ENCODE results near the gene IBSP.

The IBSP gene

DNA sequence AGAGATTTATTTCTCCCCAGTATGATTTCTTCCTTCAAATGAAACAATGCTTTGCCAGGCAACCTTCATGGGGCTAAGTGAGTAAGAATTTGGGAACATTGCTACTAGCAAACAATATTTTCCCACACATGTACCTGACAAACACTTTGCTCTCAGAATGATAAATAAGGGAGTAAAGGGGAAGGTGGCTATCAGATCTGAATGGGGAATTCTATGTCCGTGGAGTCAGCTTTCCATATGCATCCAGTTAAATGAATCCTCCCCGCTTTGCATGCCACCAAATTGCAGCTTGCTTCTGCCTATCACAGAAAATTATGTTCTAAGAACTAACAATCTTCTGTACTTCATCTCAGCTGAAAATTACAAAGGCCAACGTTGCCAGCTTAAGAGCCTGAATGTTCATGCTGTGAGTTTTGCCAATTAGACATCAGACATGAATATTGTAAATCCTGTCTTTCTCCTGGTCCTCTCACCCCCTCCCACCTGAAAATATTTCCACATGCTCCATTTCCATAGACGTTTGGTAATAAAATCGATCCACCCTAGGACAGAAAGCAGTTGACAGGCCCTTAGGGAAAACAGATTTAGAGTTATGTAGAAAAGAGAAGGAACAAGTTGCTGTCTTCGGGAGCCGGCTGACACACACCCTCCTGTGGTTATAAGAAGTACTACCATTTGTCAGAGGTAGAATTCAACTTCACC, 39.7 kb downstream of the IBSP start:
- DNase-seq, result peak; percentile 59

- DNase-seq, result no peak
Observed at GRCh38 chr4:87839592-87839946, 40.2 kb downstream of the IBSP start.

DNA sequence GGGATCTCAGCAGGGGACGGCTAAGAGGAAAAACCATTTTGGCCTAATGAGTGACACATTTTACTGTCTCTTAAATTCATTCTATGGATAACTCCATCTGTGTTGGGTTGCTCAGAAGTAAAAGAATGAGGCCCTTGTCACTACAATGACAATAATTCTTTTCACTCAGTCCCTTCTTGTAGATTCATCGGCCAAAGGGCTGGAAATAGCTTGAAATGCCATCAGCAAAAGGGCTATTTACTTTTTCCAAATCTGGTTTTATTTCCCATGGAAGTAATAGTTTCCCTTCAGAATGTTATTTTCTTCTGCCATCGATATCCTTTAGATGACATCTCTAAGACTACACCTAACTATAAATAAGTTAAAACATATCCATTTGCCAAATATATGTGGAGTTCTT, 40.8 kb downstream of the IBSP start:
- peak; percentile 74 for DNase-seq

DNA sequence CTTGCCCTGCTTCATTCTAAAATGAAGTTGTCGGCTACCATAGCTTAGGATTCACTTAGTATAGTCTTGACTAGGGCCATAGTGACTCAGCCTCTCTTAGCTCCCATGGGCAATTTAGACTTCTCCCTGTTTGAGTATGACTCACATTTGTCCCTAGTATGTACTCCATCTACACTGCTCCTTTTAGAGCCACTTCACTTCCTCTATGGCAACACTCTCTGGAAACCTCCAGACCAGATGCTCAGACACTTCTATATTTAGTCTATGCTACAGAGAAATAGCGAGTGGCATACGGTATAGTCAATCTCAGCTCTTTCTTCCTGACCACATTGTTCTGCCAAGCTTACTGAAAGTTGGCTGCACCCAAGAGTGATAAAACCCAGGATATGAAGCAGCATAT, 44.6 kb downstream of the IBSP start:
- DNase-seq, result peak; percentile 54

DNA sequence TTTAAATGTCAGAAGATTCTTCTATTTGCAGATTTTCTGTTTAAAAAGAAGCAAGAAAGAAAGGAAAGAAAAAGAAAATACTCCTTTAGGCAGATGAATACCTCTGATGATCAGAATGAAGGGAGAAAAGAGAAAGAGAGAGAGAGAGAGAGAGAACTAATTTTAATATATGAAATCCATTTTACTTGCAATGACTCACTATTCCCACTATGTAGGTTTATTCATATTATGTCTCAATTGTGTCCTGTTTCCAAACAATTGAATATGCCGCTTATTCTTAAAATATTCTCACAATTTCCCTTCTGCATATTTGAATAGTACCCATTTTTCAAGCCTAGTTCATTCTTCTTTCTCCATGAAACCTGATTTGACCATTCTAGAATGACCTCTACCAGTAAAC, 45.1 kb downstream of the IBSP start:
- DNase-seq, result no peak

DNA sequence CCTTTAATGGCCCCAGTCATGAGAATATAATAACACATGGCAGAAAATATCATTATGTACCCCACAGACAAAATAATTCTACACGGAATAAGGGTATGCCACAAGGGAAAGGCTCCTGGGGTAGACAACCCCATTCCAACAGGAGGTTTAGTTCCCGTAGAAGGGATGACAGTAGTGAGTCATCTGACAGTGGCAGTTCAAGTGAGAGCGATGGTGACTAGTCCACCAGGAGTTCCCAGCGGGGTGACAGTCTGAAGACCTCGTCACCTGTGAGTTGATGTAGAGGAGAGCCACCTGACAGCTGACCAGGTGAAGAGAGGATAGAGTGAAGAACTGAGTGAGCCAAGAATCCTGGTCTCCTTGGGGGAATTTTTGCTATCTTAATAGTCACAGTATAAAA, 46.9 kb downstream of the IBSP start:
- no peak for DNase-seq

GRCh38 chr4:87848622-87849351, 49.4 kb downstream of the IBSP start:
- peak; percentile 75 for DNase-seq

DNA sequence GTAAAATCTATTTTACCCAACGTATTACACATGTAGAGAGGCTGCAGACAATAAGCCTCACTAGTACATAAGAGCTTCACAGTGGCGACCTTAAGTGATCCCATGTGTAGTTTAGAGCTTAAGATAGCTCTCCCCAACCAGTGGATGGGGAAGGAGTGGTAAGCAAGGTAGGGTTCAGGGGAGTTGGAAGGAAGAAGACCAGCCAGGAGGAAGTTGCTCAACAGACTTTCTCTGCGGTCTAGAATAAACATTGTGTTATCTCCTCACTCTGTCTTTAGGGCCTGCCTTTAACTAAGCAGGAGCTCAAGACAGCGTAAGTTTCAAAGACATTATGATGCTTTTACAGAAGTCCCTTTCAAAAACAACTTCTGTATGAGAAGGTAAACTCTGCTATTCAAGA, 50.3 kb downstream of the IBSP start:
- DNase-seq, result peak; percentile 22

DNA sequence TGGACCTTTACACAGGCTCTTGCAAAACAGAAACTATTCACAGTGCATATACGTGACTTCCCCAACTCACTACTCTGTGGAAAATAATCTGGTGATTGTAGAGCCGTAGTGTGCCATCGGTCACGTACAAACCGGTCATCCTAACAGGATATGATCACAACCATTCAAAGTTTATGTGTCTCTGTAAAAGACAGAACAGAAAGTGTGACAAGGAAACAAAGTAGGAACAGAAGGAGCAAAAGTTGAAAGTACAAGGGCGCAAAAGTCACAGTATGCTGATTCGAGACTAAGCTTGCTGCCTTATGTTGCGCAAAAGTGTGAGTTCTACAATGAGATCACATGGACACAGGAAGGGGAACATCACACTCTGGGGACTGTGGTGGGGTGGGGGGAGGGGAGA, 52.0 kb downstream of the IBSP start:
- DNase-seq, result peak; percentile 39

GRCh38 chr4:87851953-87852352, 52.6 kb downstream of the IBSP start:
- no peak for DNase-seq

- peak; percentile 83 for DNase-seq
Observed at GRCh38 chr4:87853108-87853507, 53.8 kb downstream of the IBSP start.

DNA sequence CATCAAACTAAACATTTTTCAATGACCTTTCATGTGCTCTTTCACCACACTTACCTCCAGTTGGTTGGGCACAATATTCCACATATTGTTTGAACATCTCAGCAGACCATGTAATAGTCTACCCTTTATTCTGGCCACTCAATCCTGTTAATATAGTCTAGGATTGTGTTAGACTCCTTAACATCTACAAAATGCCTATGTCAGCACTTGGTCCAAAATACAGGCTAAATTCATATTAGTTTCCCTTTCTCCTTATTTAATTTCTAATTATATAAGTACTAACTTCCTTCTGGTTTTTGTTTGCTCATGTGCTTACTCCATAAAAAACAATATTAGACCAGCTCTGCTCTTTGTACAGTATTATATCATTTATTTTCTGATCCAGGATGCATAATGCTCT, 54.5 kb downstream of the IBSP start:
- no peak for DNase-seq

DNA sequence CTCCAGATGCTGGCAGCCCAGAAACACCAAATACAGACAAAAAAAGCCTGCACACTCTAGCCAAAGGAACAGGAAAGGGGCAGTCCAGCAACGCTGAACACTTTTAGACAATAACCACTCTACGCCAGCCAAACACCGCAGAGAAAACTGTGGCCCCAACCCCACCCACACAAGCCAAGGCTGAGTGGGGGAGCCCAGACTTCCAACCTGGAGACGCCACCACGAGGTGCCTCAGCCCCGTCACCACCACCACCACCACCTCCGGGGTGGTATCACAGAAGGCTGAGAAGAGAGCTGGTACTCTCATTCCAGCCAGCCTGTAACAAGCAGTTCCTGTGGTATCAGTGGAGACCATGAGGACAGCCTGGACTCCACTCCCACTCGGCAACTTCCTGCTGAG, 56.2 kb downstream of the IBSP start:
- no peak for DNase-seq

DNA sequence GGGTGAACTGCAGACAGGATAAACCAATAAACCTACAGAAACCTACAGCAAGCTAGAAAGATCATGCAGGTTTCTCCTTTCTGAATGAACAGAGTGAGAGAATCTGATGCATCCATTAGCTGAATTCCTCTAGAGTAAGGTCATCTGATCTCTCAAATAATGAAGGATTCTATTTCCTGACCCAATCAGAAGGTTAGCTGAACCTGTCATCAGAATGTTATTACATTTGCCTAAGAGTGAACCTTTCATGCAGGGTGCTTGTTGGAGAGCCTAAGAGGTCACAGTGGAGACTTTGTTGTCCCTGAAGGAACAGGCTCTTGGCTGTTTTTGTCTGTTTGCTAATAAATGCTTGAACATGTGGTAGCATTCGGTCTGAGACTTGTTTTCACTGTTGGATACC, 57.5 kb downstream of the IBSP start:
- DNase-seq, result no peak

- no peak for DNase-seq
Observed at GRCh38 chr4:87857789-87858188, 58.4 kb downstream of the IBSP start.
